LNCAP (cell line): ENCODE measurements around the gene KIF20B.

Source experiments
- TF ChIP-seq, protein P1 (sequence below): fragments of 450-650 bp; IDR thresholded peaks from 2 replicates; pipeline ENCODE4 v1.5.1; 2017; ENCODE audit warnings: mild to moderate bottlenecking

The KIF20B gene

GRCh38 chr10:89799573-89799972 is 98.2 kb downstream of the KIF20B start:
- TF ChIP-seq, protein P1, sequence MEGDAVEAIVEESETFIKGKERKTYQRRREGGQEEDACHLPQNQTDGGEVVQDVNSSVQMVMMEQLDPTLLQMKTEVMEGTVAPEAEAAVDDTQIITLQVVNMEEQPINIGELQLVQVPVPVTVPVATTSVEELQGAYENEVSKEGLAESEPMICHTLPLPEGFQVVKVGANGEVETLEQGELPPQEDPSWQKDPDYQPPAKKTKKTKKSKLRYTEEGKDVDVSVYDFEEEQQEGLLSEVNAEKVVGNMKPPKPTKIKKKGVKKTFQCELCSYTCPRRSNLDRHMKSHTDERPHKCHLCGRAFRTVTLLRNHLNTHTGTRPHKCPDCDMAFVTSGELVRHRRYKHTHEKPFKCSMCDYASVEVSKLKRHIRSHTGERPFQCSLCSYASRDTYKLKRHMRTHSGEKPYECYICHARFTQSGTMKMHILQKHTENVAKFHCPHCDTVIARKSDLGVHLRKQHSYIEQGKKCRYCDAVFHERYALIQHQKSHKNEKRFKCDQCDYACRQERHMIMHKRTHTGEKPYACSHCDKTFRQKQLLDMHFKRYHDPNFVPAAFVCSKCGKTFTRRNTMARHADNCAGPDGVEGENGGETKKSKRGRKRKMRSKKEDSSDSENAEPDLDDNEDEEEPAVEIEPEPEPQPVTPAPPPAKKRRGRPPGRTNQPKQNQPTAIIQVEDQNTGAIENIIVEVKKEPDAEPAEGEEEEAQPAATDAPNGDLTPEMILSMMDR: no peak

DNA sequence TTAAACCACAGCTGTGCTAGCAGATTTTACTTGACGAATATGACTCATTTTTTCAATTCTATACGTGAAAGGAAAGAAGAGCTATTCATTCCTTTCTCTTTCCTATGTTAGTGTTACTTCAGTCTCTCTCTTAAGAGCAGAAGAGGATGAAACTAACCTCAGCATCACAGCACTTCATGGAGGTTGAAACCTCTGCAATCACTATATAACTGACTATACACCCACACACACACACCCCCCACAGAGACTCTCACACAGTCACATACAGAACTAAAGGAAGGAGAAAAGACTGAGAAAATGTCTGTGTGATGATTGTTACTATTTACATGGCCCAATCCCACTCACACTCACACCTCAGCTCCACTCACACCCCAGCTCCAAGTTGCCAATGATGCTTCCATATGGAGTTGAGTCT is 104.2 kb downstream of the KIF20B start:
- TF ChIP-seq, protein P1: no peak

DNA sequence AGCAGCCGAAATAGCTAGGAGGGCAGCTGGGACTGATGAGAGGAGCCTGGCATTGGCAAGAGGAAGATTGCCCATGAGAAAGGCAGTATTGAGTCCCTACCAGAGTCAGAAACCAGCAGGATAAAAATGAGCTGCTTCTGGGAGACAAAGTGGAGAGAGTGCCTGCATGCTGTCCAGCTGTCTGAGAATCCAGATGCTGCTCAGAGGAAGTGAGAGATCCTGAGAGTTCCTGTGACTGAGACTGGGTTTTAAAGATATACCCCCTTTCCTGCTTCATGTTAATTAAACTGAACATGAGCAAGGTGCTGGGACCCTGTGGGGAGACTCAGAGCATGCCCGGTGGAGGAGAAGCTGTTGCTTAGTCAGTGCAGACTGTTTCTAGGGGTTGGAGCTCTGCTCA is 107.5 kb downstream of the KIF20B start:
- TF ChIP-seq, protein P1: no peak

- TF ChIP-seq, protein P1: no peak
Measured at GRCh38 chr10:89809766-89810165, 108.4 kb downstream of the KIF20B start.

GRCh38 chr10:89810908-89811525 is 109.6 kb downstream of the KIF20B start:
- TF ChIP-seq, protein P1: no peak

DNA sequence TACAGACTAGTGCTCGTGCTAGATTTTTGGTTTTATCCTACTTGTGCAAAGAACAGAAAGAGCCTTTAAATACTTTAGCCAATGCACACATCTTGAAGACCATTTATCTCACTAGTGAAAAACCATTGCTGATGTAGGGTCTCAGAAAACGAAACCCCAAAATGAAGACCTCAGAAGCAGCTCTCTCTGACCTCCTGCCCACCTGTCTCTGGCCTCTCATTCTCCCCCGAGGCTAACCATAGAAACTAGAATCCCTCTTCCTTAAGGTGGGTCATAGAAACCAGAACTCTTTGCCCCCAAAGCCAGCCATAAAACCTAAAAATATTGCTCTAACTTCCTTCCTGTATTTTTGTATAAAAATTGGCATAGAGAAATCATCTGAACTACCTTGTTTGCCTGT is 112.2 kb downstream of the KIF20B start:
- TF ChIP-seq, protein P1: no peak

DNA sequence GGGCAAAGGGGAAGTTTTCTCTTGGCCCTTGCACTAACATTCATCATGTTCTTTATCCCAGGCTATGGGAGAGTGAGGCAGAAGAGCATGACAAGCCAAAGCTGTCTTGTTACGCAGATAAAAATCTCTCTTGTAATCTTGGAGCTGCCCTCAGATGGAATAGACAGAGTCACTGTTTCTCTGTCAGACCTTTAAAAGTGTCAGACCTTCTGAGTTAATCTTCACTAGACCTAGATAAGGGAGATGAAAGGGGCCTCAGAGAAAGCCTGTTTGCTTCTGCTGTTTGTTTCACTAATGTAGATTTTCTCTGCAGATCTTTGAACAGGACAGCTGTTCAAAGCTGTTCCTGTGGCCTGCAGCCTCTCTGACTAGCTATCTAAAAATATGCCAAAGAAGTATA is 112.9 kb downstream of the KIF20B start:
- TF ChIP-seq, protein P1: no peak
